GM21737 (cell line): Measurements from ENCODE around the gene MCM3AP.
"Not testable (repeated sequence)": the region's sequence is repeated elsewhere in the genome, so short reads cannot be mapped to it uniquely, and the experiment has no call there.

Experiments used
- ATAC-seq: cut with Tn5 transposase; IDR thresholded peaks from one replicate; pipeline ENCODE4 v1.9.1; 2021; ENCODE audit warnings: mild to moderate bottlenecking, moderate library complexity; ENCODE audit not compliant: unreplicated experiment

Gene MCM3AP

GRCh38 chr21:46312949-46313348 lies 27.5 kb upstream of the MCM3AP start:
- ATAC-seq = no peak

GRCh38 chr21:46311568-46311967 lies 26.2 kb upstream of the MCM3AP start:
- ATAC-seq = no peak

GRCh38 chr21:46310260-46310659 lies 24.8 kb upstream of the MCM3AP start:
- not testable (repeated sequence) for ATAC-seq

DNA sequence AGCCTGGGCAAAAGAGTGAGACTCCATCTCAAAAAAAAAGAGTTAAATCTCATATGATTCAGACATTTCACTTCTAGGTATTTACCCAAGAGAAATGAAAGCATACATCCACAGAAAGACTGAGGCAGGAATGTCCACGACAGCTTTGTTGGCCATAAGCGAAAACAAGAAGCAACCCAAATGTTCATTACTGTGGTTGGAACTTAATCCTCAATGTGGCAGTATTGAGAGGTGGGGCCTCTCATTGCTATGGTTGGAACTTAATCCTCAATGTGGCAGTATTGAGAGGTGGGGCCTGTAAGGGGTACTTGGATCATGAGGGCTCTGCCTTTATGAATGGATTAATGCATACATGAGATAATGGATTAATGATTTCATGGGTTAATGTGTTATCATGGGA lies 23.0 kb upstream of the MCM3AP start:
- ATAC-seq = no peak

DNA sequence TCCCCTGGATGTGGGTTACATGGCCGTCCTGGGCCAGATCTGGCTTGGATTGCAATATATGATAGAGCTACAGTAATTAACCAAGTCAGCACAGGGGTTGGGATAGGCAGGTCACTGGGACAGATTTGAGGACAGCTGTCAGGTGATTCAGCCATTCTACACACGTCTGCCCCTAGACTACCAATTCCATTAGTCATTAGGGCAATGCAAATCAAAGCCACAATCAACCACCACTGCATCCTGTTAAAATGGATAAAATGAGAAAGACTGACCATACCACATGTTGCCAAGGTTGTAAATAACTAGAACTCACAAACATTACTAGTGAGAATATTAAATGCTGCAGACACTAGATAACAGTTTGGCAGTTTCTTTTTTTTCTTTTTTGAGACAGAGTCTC lies 22.2 kb upstream of the MCM3AP start:
- no peak for ATAC-seq

GRCh38 chr21:46304955-46305354 lies 19.5 kb upstream of the MCM3AP start:
- no peak for ATAC-seq

DNA sequence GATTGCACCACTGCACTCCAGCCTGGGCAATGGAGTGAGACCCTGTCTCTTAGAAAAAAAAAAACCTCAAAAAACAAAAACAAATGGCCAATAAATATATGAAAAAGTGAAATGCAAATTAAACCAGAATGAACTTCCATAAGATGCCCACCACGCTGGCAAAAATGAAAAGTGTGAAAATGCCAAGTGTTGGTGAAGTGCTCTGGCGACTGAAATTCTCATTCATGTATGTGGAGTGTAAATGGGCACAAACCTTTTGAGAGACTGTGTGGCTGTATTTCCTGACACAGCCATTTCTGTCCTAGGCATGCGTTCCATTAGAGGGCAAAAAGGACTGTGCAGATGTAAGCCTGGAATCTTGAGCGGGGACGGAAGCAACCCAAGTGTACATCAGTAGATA lies 19.0 kb upstream of the MCM3AP start:
- ATAC-seq = no peak

- ATAC-seq = no peak
Measured at GRCh38 chr21:46301759-46302158, 16.3 kb upstream of the MCM3AP start.

DNA sequence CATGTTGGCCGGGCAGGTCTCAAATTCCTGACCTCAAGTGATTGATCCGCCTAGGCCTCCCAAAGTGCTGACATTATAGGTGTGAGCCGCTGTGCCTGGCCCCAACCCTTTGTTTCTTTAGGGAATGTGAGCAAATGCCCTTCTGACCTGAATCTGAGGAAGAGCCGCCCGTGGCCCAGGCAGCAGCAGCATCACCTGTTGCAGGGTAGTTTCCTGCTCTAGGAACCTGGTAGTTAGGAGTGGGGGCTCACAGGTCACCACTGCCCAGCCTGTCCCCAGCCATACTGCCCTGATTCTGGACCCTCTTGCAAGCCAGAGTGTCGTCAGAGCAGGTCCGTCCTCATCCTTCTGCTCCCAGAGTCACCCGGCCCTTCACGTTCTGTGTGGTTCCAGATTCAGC lies 13.8 kb upstream of the MCM3AP start:
- ATAC-seq = no peak

GRCh38 chr21:46297338-46298271 lies 12.2 kb upstream of the MCM3AP start:
- ATAC-seq = no peak

GRCh38 chr21:46295996-46296752 lies 10.8 kb upstream of the MCM3AP start:
- ATAC-seq = peak; percentile 65

GRCh38 chr21:46295177-46295770 lies 9.9 kb upstream of the MCM3AP start:
- no peak for ATAC-seq

GRCh38 chr21:46294647-46295176 lies 9.3 kb upstream of the MCM3AP start:
- ATAC-seq = no peak

- ATAC-seq = no peak
Measured at GRCh38 chr21:46291561-46291960, 6.2 kb upstream of the MCM3AP start.

DNA sequence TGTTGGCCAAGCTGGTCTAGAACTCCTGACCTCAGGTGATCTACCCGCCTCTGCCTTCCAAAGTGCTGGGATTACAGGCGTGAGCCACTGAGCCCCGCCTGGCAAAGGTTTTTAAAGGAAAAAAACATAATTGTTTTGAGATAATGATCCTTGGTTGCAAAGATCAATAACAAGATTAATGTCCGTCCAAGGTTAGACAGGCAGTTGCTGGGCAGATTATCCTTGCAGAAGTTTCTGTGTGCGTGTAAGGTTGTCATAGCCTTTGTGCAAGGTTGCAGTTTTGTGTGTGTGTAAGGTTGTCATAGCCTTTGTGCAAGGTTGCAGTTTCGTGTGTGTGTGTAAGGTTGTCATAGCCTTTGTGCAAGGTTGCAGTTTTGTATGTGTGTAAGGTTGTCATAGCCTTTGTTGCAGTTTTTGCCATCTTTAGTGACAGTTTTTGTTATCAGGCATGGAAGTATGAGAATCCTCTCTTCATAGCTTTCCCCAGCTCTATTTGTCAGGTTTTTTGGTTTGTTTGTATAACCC lies 4.3 kb upstream of the MCM3AP start:
- no peak for ATAC-seq

GRCh38 chr21:46287541-46287940 lies 2.1 kb upstream of the MCM3AP start:
- no peak for ATAC-seq

DNA sequence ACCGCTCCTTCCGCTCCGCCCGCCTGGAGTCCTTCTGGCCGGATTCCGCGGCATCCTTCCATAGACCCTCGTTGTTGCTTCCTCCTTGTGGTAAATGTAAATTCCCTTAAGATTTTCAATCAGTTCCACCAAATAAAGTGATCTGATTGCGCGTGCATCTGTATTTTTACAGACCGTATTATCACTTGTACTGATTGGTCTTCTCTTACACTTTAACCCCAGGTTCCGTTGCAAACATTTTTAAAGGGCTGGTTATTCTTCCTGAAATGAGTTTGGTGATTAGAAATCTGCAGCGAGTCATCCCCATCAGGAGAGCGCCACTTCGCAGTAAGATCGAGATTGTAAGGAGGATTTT lies 1.2 kb upstream of the MCM3AP start:
- no peak for ATAC-seq

- peak; percentile 75 for ATAC-seq
Measured at GRCh38 chr21:46285761-46286647, 593 bp upstream of the MCM3AP start, which contains the start of gene YBEY. Gene YBEY (plus strand): TSS chr21:46286342. CDS start chr21:46286914, 572 bp downstream.

GRCh38 chr21:46284733-46285132 lies 678 bp downstream of the MCM3AP start:
- ATAC-seq = no peak

- no peak for ATAC-seq
Measured at GRCh38 chr21:46284077-46284644, 1.2 kb downstream of the MCM3AP start.
